HL-60 (cell line): ENCODE data around the gene NNMT.

Source experiments
- DNase-seq, 2 experiments: peaks; one replicate each; pipeline ENCODE4 v3.0.0-alpha.2; 2010 to 2020; ENCODE audit warnings: low read depth in 1 of 2, low spot score in 1 of 2
- H3K27ac ChIP-seq: fragments of 250-450 bp; sonication (Bioruptor Pico); replicated peaks from 2 replicates; pipeline ENCODE4 v1.5.1; 2020; ENCODE audit warnings: mild to moderate bottlenecking, moderate library complexity
- H3K27me3 ChIP-seq: fragments of 250-450 bp; sonication (Bioruptor Pico); 2 replicates; pipeline ENCODE4 v1.5.1; 2021; ENCODE audit warnings: mild to moderate bottlenecking, moderate library complexity; ENCODE audit not compliant: insufficient read depth, poor library complexity, severe bottlenecking
- H3K4me3 ChIP-seq: replicated peaks from 2 replicates; pipeline ENCODE4 v1.5.1; 2011; ENCODE audit warnings: mild to moderate bottlenecking, control low read depth, low read length; ENCODE audit not compliant: insufficient read depth
- CTCF ChIP-seq: IDR thresholded peaks from one replicate; pipeline ENCODE4 v1.5.1; 2011; ENCODE audit warnings: low read length, control low read depth, inconsistent platforms; ENCODE audit not compliant: insufficient read depth
- GABPA ChIP-seq: IDR thresholded peaks from 2 replicates; pipeline ENCODE4 v1.6.1; 2012; ENCODE audit warnings: low read depth
- POLR2AphosphoS5 ChIP-seq: IDR thresholded peaks from 2 replicates; pipeline ENCODE4 v1.6.1; 2012; ENCODE audit warnings: low read depth
- REST ChIP-seq: IDR thresholded peaks from 2 replicates; pipeline ENCODE4 v1.6.1; 2012; ENCODE audit warnings: low read depth; ENCODE audit not compliant: insufficient replicate concordance
- SPI1 ChIP-seq: IDR thresholded peaks from 2 replicates; pipeline ENCODE4 v1.6.1; 2012; ENCODE audit warnings: low read depth, mild to moderate bottlenecking, borderline replicate concordance

NNMT gene

GRCh38 chr11:114314096-114314495 is 17.9 kb downstream of the NNMT start:
- Histone ChIP-seq H3K27me3 (no peaks in the 10 kb centered on the region), H3K4me3 (no peak overlapping the region), H3K27ac (no peak overlapping the region)
- DNase-seq: no peak
- TF ChIP-seq SPI1 (no peak), CTCF (no peak), REST (no peak), GABPA (no peak), POLR2AphosphoS5 (no peak)

DNA sequence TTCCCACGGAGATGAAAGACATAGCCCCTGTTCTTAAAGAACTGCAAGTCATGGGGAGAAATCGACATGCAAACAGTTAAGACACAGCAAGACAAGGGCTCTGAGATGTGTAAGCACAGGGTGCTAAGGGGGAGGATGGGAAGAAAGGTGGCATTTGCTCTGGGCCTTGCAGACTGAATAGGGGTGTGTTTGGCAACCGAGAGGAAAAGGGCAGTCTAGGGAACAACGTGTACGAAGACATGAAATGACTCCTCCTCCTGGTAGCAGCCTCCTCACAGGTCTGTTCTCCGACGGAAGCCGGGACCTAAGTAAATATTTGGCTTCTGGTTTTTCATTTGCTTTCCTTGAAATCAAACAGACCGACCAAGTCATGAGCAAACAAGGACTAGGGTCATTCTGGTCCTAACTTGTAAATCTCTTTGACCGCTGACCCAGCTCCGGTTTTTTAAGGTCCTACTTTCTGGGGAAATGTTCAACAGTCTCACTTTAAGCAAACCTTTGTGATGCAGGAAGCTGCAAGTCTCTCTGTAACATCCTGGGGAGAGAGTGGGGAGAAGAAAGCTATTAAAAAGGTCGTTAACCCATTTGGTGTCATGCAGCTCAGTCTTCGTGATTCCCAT is 19.7 kb downstream of the NNMT start:
- no peak for TF ChIP-seq GABPA
- no peak for TF ChIP-seq REST
- TF ChIP-seq CTCF: no peak
- DNase-seq: no peak
- no peak overlapping the region for H3K27ac ChIP-seq
- H3K27me3 ChIP-seq: no peaks in the 10 kb centered on the region
- no peak overlapping the region for H3K4me3 ChIP-seq

- DNase-seq: no peak
- Histone ChIP-seq H3K27ac (no peak overlapping the region), H3K27me3 (peaks cover 2% of the 10 kb centered on the region), H3K4me3 (no peak overlapping the region)
- TF ChIP-seq SPI1: no peak
- no peak for TF ChIP-seq POLR2AphosphoS5
- no peak for TF ChIP-seq REST
- no peak for TF ChIP-seq CTCF
- TF ChIP-seq GABPA: no peak
These were observed 21.0 kb downstream of the NNMT start for GRCh38 chr11:114316980-114317786.
